Fibroblast of upper back skin (primary cell): Measurements from ENCODE around the gene F2RL3.
"Not testable (repeated sequence)": the region's sequence is repeated elsewhere in the genome, so short reads cannot be mapped to it uniquely, and the experiment has no call there.

ENCODE experiments used
- DNase-seq: peaks from one replicate; pipeline ENCODE4 v3.0.0-alpha.2; 2013

F2RL3 gene

DNA sequence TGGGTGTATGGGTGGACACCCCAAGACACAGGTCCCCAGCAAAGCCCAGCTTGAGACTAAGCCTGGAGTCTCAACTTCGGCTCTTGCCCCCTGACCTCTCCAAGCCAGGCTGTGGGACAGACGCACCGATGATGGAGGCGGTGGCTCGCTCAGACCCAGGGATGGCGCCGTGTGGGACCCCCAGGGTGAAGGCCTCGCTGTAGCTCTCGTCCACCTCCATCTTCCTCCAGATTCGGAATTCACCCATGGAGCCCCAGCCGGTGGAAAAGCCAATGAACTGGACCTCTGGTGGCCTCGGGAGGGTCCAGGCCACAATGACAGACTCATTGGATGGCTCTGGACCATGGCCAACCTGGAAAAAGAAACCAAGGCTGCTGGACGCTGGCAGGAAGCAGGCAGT, 39.1 kb downstream of the F2RL3 start:
- no peak for DNase-seq

DNA sequence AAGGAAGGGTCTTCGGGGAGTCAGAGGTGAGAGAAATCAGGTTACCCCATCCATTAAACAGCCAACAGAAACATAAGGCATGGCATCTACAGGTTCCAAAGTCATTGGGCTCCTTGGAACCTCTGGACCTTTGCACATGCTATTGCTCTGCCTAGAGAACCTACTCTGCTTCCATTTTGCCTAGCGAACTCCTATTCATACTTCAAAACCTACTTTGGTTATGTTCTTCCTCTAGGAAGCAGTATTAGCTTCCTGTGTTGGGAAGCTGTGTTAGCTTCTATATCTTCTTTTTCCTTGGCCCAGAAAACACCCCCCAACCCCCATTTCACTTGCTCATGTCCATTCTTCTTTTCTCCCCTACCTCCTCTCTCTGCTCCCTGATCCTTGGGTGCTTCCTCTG, 39.6 kb downstream of the F2RL3 start:
- DNase-seq, result no peak

DNA sequence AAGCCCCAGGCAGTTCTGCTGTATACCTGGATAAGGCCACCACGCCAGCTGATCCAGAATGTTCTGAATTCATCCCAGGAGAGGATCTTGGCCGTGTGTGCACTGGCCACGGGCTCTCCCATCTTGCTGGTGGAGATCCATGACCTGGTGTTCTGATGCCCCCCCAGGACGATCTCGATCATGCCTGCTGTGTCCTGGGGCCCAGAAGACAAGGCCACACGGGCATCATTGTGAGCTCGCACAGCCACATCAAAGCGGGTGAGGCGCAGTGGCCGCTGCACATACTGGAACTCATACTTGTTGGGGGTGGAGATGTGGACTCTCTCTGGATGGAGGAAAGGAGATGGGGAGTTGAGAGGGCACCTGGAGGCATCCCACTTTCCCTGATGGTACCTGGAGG, 40.1 kb downstream of the F2RL3 start:
- no peak for DNase-seq

DNA sequence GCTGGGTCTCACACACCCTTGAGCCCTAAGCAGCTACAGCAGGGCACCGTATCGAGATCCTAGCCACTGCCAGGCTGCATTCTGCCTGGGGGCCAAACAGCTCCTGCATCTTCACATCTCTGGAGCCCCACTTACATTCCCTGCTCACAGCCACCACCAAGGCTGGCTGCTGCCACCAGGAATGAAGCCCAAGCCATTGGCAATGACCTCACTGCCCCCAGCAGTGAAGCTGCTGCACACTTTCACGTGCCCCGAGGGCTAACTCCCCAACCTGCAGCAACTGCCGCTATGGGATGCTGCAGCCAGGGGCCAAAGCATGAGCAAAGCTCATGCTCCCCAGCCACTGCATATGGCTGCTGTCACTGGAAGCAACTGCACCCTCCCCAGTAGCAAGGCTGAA, 42.0 kb downstream of the F2RL3 start:
- DNase-seq, result no peak

DNA sequence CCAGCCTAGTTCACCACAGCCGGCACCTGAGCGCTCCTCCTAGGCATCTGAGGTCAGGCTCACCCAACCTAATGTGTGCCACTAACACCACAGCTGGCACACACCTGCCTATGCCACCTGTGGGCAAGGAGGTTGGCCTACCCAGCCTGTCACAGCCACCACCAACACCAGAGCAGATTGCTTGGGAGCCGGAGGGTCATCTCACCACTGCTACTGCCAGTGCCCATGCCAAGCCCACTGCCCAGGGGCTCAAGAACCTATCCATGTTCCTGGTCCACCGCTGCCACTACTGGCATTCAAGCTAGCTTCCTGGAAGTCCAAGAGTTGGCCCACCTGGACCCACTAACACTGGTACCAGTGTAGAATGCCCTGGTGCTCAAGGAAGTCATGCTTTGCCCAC, 42.5 kb downstream of the F2RL3 start:
- DNase-seq, result no peak

DNA sequence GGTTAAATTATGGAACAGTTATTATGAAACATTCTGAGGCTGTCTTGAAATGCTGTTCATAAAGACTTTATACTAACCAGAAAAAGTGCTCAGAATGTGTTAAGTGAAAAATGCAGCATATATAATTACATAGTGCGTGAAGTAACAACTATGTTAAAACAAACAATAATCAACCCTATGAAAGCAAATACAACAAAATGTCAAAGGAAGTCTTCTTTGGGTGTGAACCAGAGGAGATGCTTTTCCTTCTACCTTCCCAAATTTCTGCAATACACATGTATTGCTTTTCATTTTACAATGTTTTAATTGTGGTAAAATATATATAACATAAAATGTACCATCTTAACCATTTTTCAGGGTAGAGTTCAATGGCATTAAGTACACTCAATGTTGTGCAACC, 45.7 kb downstream of the F2RL3 start:
- DNase-seq, result no peak

DNA sequence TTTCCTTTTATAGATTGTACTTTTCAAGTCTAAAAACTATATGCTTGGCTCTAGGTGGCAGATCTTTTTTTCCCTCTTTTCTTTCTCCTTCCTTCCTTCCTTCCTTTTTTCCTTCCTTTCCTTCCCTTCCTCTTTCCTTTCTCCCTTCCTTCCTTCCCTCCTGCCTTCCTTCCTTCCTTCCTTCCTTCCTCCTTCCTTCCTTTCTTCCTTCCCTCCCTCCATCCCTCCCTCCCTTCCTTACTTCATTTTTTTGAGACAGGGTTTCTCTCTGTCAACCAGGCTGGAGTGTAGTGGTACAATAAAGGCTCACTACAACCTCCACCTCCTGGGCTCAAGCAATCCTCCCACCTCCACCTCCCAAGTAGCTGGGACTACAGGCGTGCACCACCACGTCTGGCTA, 48.1 kb downstream of the F2RL3 start:
- no peak for DNase-seq

DNA sequence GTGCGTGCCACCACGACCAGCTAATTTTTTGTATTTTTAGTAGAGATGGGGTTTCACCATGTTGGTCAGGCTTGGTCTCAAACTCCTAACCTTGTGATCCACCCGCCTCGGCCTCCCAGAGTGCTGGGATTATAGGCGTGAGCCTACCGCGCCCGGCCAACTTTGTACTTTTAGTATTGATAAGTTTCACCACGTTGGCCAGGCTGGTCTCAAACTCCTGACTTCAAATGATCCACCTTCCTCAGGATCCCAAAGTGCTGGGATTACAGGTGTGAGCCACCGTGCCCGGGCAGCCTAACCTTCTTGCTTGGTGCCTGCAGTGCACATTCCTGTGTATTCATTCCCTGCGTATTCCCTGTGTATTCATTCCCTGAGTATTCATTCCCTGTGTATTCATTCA, 49.0 kb downstream of the F2RL3 start:
- not testable (repeated sequence) for DNase-seq

DNA sequence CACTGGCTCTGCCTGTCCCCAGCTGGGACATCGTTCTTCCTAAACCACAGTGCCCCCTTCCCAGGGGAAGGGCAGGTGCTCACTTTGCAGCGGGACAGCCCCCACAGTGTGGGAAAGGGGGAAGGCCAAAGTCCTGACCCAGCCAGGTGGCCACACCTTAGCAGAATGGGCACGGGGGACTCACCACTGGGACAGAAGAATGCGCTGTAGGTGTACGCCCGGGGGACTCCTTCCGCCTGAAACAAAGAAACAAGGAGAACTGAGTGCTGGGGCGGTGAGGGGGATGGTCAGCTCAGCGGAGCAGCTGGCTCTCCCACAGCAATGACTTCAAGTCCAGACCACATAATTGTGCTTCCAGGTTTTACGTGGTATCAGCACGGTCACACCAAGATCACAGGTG, 49.4 kb downstream of the F2RL3 start:
- DNase-seq, result no peak

DNA sequence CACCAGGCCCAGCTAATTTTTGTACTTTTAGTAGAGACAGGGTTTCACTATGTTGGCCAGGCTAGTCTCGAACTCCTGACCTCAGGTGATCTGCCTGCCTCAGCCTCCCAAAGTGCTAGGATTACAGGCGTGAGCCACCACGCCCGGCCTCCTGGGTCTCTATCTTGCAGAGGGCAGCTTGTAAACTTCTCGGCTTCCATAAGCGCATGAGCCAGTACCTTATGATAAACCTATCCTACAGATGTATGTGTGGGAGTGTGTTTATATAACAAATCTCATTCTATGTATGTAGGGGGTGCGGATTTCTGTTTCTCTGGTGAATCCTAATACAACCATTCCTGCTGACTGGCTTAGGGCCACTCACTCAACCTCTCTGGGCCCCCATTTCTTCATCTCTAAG, 51.3 kb downstream of the F2RL3 start:
- not testable (repeated sequence) for DNase-seq

DNA sequence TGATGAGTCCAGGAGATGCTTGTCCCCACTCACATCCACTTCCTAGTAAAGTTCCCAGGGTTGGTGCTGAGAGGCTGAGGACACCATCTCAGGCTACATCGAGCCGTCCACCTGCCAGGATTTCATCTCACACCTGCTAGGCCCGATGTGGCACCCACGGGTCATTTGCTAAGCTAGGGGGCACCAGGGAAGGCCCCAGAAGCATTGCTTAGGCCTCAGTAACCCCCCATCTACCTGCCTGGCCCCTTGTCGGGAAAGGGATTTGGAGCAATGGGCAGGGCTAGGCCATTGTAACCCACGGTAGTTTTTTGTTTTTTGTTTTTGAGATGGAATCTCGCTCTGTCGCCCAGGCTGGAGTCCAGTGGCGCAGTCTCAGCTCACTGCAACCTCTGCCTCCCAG, 51.8 kb downstream of the F2RL3 start:
- no peak for DNase-seq
